DND-41 (cell line): ENCODE results near the gene DDX60.

Source experiments
- CTCF ChIP-seq: IDR thresholded peaks from 2 replicates; pipeline ENCODE4 v1.5.1; 2012; ENCODE audit warnings: borderline replicate concordance, low read length, moderate library complexity, mild to moderate bottlenecking; ENCODE audit not compliant: poor library complexity, severe bottlenecking; ENCODE audit errors: extremely low read depth
- EZH2 ChIP-seq: IDR thresholded peaks from 3 replicates; pipeline ENCODE4 v1.6.1; 2012; ENCODE audit warnings: borderline replicate concordance, low read depth, mild to moderate bottlenecking, moderate library complexity, low read length, inconsistent platforms; ENCODE audit not compliant: severe bottlenecking

- TF ChIP-seq CTCF = no peak
- TF ChIP-seq EZH2 = no peak
These were observed 144.2 kb downstream of the DDX60 start for GRCh38 chr4:168174308-168174707.
